IgD-negative memory B cell (primary cell): ENCODE results near the gene ORMDL3. TPM values are rescaled to one million over a fixed set of nuclear protein-coding genes. Genes with fewer than 3 reads are reported as not detected.

ENCODE experiments used
- H3K27ac Mint-ChIP-seq, 3 donors: one replicate each; pipeline ENCODE4 v1.8.0; 2020 to 2022; ENCODE audit warnings: mild to moderate bottlenecking in 3 of 3, mixed read lengths in 3 of 3, moderate library complexity in 1 of 3
- H3K27me3 Mint-ChIP-seq: one replicate; pipeline ENCODE4 v1.8.0; 2021; ENCODE audit warnings: mixed read lengths
- H3K36me3 Mint-ChIP-seq: one replicate; pipeline ENCODE4 v1.8.0; 2020; ENCODE audit warnings: mild to moderate bottlenecking, mixed read lengths
- H3K4me1 Mint-ChIP-seq, 3 donors: one replicate each; pipeline ENCODE4 v1.8.0; 2020 to 2022; ENCODE audit warnings: mixed read lengths in 3 of 3, mild to moderate bottlenecking in 1 of 3
- H3K4me3 Mint-ChIP-seq, 4 donors: one replicate each; pipeline ENCODE4 v1.8.0; 2020 to 2022; ENCODE audit warnings: mild to moderate bottlenecking in 4 of 4, mixed read lengths in 4 of 4, moderate library complexity in 3 of 4
- H3K9me3 Mint-ChIP-seq, 3 donors: one replicate each; pipeline ENCODE4 v1.8.0; 2020 to 2021; ENCODE audit warnings: mixed read lengths in 3 of 3, mild to moderate bottlenecking in 1 of 3
- polyA plus RNA-seq: library from polyadenylated mRNA; unstranded; fragments of 300-500 nt; fragmentation: Illumina TruSeq; gene quantifications from one replicate; pipeline ENCODE4 v1.2.3, GENCODE V29; 2021

Gene ORMDL3
- polyA plus RNA-seq: 182 TPM

GRCh38 chr17:39927101-39927928 is at the start of gene ORMDL3, which contains the start of gene LRRC3C:
Gene ORMDL3, minus strand, starts transcription at chr17:39927601. Its CDS starts 3,398 bp downstream, at chr17:39924203.
Gene LRRC3C, plus strand, starts transcription at chr17:39927732. Its CDS starts 13,792 bp downstream, at chr17:39941524.
- Mint-ChIP-seq H3K4me1 (peaks cover 13 to 30% (median 26%) of the 10 kb centered on the region in 3 donors), H3K27ac (peak within 1 kb of the TSS; percentile 83 to 94 (median 83)), H3K9me3 (no peaks in the 10 kb centered on the region), H3K4me3 (peak within 1 kb of the TSS; percentile 90 to 98 (median 95)), H3K27me3 (no peaks in the 10 kb centered on the region), H3K36me3 (no peaks in the 10 kb centered on the region)

- Mint-ChIP-seq H3K36me3 (no peaks in the 10 kb centered on the region), H3K27me3 (peaks cover 6% of the 10 kb centered on the region), H3K27ac (no peak overlapping the region), H3K9me3 (no peaks in the 10 kb centered on the region), H3K4me1 (peaks cover 11 to 19% (median 16%) of the 10 kb centered on the region in 3 donors), H3K4me3 (no peak overlapping the region)
These were observed 48.4 kb upstream of the ORMDL3 start for GRCh38 chr17:39975801-39976200.

- no peak overlapping the region for H3K27ac Mint-ChIP-seq
- H3K9me3 Mint-ChIP-seq: no peaks in the 10 kb centered on the region
- peaks cover 4 to 10% (median 7%) of the 10 kb centered on the region in 3 donors for H3K4me1 Mint-ChIP-seq
- no peaks in the 10 kb centered on the region for H3K36me3 Mint-ChIP-seq
- H3K27me3 Mint-ChIP-seq: peaks cover 6% of the 10 kb centered on the region
- no peak overlapping the region for H3K4me3 Mint-ChIP-seq
These were observed 47.0 kb upstream of the ORMDL3 start for GRCh38 chr17:39974433-39974832.

- Mint-ChIP-seq H3K4me3 (peak overlapping the region in 1 of 4 donors; percentile 33), H3K4me1 (peaks cover 0 to 6% (median 3%) of the 10 kb centered on the region in 3 donors), H3K27me3 (peaks cover 10% of the 10 kb centered on the region), H3K27ac (no peak overlapping the region), H3K36me3 (no peaks in the 10 kb centered on the region), H3K9me3 (no peaks in the 10 kb centered on the region)
These were observed 46.1 kb upstream of the ORMDL3 start for GRCh38 chr17:39973496-39973895.

GRCh38 chr17:39972271-39972670 is 44.9 kb upstream of the ORMDL3 start:
- H3K27me3 Mint-ChIP-seq: peaks cover 11% of the 10 kb centered on the region
- no peak overlapping the region for H3K4me3 Mint-ChIP-seq
- H3K27ac Mint-ChIP-seq: no peak overlapping the region
- H3K4me1 Mint-ChIP-seq: peaks cover 0 to 6% (median 3%) of the 10 kb centered on the region in 3 donors
- H3K36me3 Mint-ChIP-seq: no peaks in the 10 kb centered on the region
- no peaks in the 10 kb centered on the region for H3K9me3 Mint-ChIP-seq

- H3K9me3 Mint-ChIP-seq: no peaks in the 10 kb centered on the region
- peaks cover 0 to 12% (median 3%) of the 10 kb centered on the region in 3 donors for H3K4me1 Mint-ChIP-seq
- no peak overlapping the region for H3K4me3 Mint-ChIP-seq
- H3K27me3 Mint-ChIP-seq: peaks cover 11% of the 10 kb centered on the region
- H3K27ac Mint-ChIP-seq: no peak overlapping the region
- no peaks in the 10 kb centered on the region for H3K36me3 Mint-ChIP-seq
These were observed 43.7 kb upstream of the ORMDL3 start for GRCh38 chr17:39971076-39971603.

- peaks cover 0 to 12% (median 3%) of the 10 kb centered on the region in 3 donors for H3K4me1 Mint-ChIP-seq
- peaks cover 11% of the 10 kb centered on the region for H3K27me3 Mint-ChIP-seq
- H3K36me3 Mint-ChIP-seq: no peaks in the 10 kb centered on the region
- H3K4me3 Mint-ChIP-seq: no peak overlapping the region
- no peak overlapping the region for H3K27ac Mint-ChIP-seq
- no peaks in the 10 kb centered on the region for H3K9me3 Mint-ChIP-seq
These were observed 42.8 kb upstream of the ORMDL3 start for GRCh38 chr17:39970157-39970692.

- H3K36me3 Mint-ChIP-seq: no peaks in the 10 kb centered on the region
- H3K27me3 Mint-ChIP-seq: peaks cover 11% of the 10 kb centered on the region
- H3K9me3 Mint-ChIP-seq: no peaks in the 10 kb centered on the region
- no peak overlapping the region for H3K27ac Mint-ChIP-seq
- peaks cover 0 to 12% (median 5%) of the 10 kb centered on the region in 3 donors for H3K4me1 Mint-ChIP-seq
- no peak overlapping the region for H3K4me3 Mint-ChIP-seq
These were observed 42.0 kb upstream of the ORMDL3 start for GRCh38 chr17:39969375-39969774.

GRCh38 chr17:39968761-39969160 is 41.4 kb upstream of the ORMDL3 start:
- no peaks in the 10 kb centered on the region for H3K36me3 Mint-ChIP-seq
- H3K27ac Mint-ChIP-seq: no peak overlapping the region
- H3K27me3 Mint-ChIP-seq: peaks cover 13% of the 10 kb centered on the region
- peaks cover 0 to 1% (median 0%) of the 10 kb centered on the region in 3 donors for H3K9me3 Mint-ChIP-seq
- H3K4me3 Mint-ChIP-seq: no peak overlapping the region
- H3K4me1 Mint-ChIP-seq: peaks cover 3 to 12% (median 7%) of the 10 kb centered on the region in 3 donors

GRCh38 chr17:39966771-39967170 is 39.4 kb upstream of the ORMDL3 start:
- Mint-ChIP-seq H3K27me3 (peaks cover 10% of the 10 kb centered on the region), H3K9me3 (peaks cover 0 to 1% (median 0%) of the 10 kb centered on the region in 3 donors), H3K4me1 (peaks cover 6 to 8% (median 6%) of the 10 kb centered on the region in 3 donors), H3K27ac (no peak overlapping the region), H3K36me3 (no peaks in the 10 kb centered on the region), H3K4me3 (peak overlapping the region in 1 of 4 donors; percentile 13)

GRCh38 chr17:39965017-39965699 is 37.8 kb upstream of the ORMDL3 start:
- no peak overlapping the region for H3K27ac Mint-ChIP-seq

GRCh38 chr17:39963829-39964228 is 36.4 kb upstream of the ORMDL3 start:
- H3K27ac Mint-ChIP-seq: peak overlapping the region in 1 of 3 donors; percentile 20
- peak overlapping the region in 1 of 4 donors; percentile 24 for H3K4me3 Mint-ChIP-seq
- H3K4me1 Mint-ChIP-seq: peaks cover 9 to 12% (median 11%) of the 10 kb centered on the region in 3 donors

More at GRCh38 chr17:39965017-39965699, 37.8 kb upstream of the ORMDL3 start:
- Mint-ChIP-seq H3K27me3 (peaks cover 11% of the 10 kb centered on the region), H3K36me3 (no peaks in the 10 kb centered on the region), H3K9me3 (peaks cover 0 to 1% (median 0%) of the 10 kb centered on the region in 3 donors), H3K4me3 (no peak overlapping the region), H3K4me1 (peaks cover 6 to 8% (median 6%) of the 10 kb centered on the region in 3 donors)

GRCh38 chr17:39962642-39963220 is 35.3 kb upstream of the ORMDL3 start, which contains the start of gene GSDMA:
Gene GSDMA, plus strand, starts transcription at chr17:39963004. Its CDS starts 2,684 bp downstream, at chr17:39965688.
- Mint-ChIP-seq H3K27ac (peak within 1 kb of the TSS in 1 of 3 donors; percentile 20), H3K9me3 (peaks cover 0 to 1% (median 0%) of the 10 kb centered on the region in 3 donors), H3K4me1 (peaks cover 11 to 14% (median 12%) of the 10 kb centered on the region in 3 donors), H3K4me3 (peak within 1 kb of the TSS in 1 of 4 donors; percentile 24), H3K27me3 (peaks cover 6% of the 10 kb centered on the region), H3K36me3 (no peaks in the 10 kb centered on the region)

More at GRCh38 chr17:39963829-39964228, 36.4 kb upstream of the ORMDL3 start:
- peaks cover 0 to 1% (median 0%) of the 10 kb centered on the region in 3 donors for H3K9me3 Mint-ChIP-seq
- peaks cover 8% of the 10 kb centered on the region for H3K27me3 Mint-ChIP-seq
- H3K36me3 Mint-ChIP-seq: no peaks in the 10 kb centered on the region

GRCh38 chr17:39960524-39961041 is 33.2 kb upstream of the ORMDL3 start:
- peaks cover 0 to 1% (median 0%) of the 10 kb centered on the region in 3 donors for H3K9me3 Mint-ChIP-seq
- H3K27me3 Mint-ChIP-seq: peaks cover 6% of the 10 kb centered on the region
- no peak overlapping the region for H3K4me3 Mint-ChIP-seq
- H3K27ac Mint-ChIP-seq: peak overlapping the region in 1 of 3 donors; percentile 63
- peaks cover 9 to 15% (median 12%) of the 10 kb centered on the region in 3 donors for H3K4me1 Mint-ChIP-seq
- peaks cover under 1% of the 10 kb centered on the region for H3K36me3 Mint-ChIP-seq
